HEK293 (cell line): ENCODE measurements around the gene EIF4E1B.
"Not testable (repeated sequence)": the region's sequence is repeated elsewhere in the genome, so short reads cannot be mapped to it uniquely, and the experiment has no call there.

ENCODE experiments used
- CTCF ChIA-PET: fragments of 350-600 bp; formaldehyde crosslinking; extraction: SDS; loops from one replicate; lab custom pipeline; 2021; ENCODE audit warnings: antibody characterized with exemption; lab: Yijun Ruan, JAX
- POLR2A ChIA-PET: fragments of 300-600 bp; formaldehyde crosslinking; extraction: SDS; loops from one replicate; lab custom pipeline; 2020; ENCODE audit warnings: antibody characterized with exemption, inconsistent platforms; lab: Yijun Ruan, JAX
- H3K27ac ChIP-seq: fragments of 200-500 bp; sonication (Bioruptor generic); 2 replicates; pipeline ENCODE4 v1.5.1; 2014; ENCODE audit warnings: low read depth, low read length, control low read depth, inconsistent platforms; ENCODE audit errors: extremely low read depth
- H3K36me3 ChIP-seq, 2 experiments: fragments of 200-500 bp in 1 of 2; sonication (Bioruptor generic) in 1 of 2; 1 replicate in 1 of 2; 2 replicates in 1 of 2; pipeline ENCODE4 v1.5.1; 2014 to 2017; ENCODE audit warnings: inconsistent platforms in 2 of 2, low read length in 2 of 2; ENCODE audit not compliant: control insufficient read depth in 2 of 2, insufficient read depth in 1 of 2
- H3K4me1 ChIP-seq: fragments of 200-500 bp; sonication (Bioruptor generic); 2 replicates; pipeline ENCODE4 v1.5.1; 2014; ENCODE audit warnings: mild to moderate bottlenecking, low read length, inconsistent platforms; ENCODE audit not compliant: control insufficient read depth, insufficient read depth
- H3K4me3 ChIP-seq: 2 replicates; pipeline ENCODE4 v1.5.1; 2011; ENCODE audit warnings: low read depth, mild to moderate bottlenecking, control low read depth, low read length, moderate library complexity
- H3K9me3 ChIP-seq: fragments of 200-500 bp; sonication (Bioruptor generic); 2 replicates; pipeline ENCODE4 v1.5.1; 2014; ENCODE audit warnings: low read depth, low read length, inconsistent platforms; ENCODE audit not compliant: control insufficient read depth, insufficient read depth
- BCL6B ChIP-seq: fragments of 450-650 bp; formaldehyde crosslinking; IDR thresholded peaks from 2 replicates; pipeline ENCODE4 v1.5.1; 2017; ENCODE audit warnings: missing biosample characterization, missing genetic modification characterization
- EGR2 ChIP-seq: fragments of 450-650 bp; formaldehyde crosslinking; IDR thresholded peaks from 2 replicates; pipeline ENCODE4 v1.5.1; 2016; ENCODE audit warnings: low read depth, missing biosample characterization, missing genetic modification characterization
- HOXD13 ChIP-seq: sonication (generic); formaldehyde crosslinking; IDR thresholded peaks from 2 replicates; pipeline ENCODE4 v1.8.0; 2022; ENCODE audit warnings: missing genetic modification reagents, borderline replicate concordance
- KLF7 ChIP-seq: fragments of 450-650 bp; formaldehyde crosslinking; IDR thresholded peaks from 2 replicates; pipeline ENCODE4 v1.5.1; 2016; ENCODE audit warnings: missing biosample characterization, missing genetic modification characterization, borderline replicate concordance
- PRDM2 ChIP-seq: fragments of 450-650 bp; formaldehyde crosslinking; IDR thresholded peaks from 2 replicates; pipeline ENCODE4 v1.5.1; 2016; ENCODE audit warnings: missing biosample characterization, missing genetic modification characterization, borderline replicate concordance
- SALL2 ChIP-seq: fragments of 450-650 bp; formaldehyde crosslinking; IDR thresholded peaks from 2 replicates; pipeline ENCODE4 v1.5.0; 2017; ENCODE audit warnings: missing biosample characterization, mild to moderate bottlenecking, missing genetic modification characterization, borderline replicate concordance
- ZFP3 ChIP-seq: fragments of 450-650 bp; formaldehyde crosslinking; IDR thresholded peaks from 2 replicates; pipeline ENCODE4 v1.5.1; 2016; ENCODE audit warnings: low read depth, missing biosample characterization, missing genetic modification characterization
- ZFP41 ChIP-seq: fragments of 450-650 bp; formaldehyde crosslinking; IDR thresholded peaks from 2 replicates; pipeline ENCODE4 v1.5.1; 2016; ENCODE audit warnings: missing biosample characterization, missing genetic modification characterization, borderline replicate concordance
- ZNF10 ChIP-seq: fragments of 450-650 bp; formaldehyde crosslinking; IDR thresholded peaks from 2 replicates; pipeline ENCODE4 v1.5.1; 2017; ENCODE audit warnings: missing biosample characterization, missing genetic modification characterization
- ZNF155 ChIP-seq: fragments of 450-650 bp; formaldehyde crosslinking; IDR thresholded peaks from 2 replicates; pipeline ENCODE4 v1.5.1; 2016; ENCODE audit warnings: missing biosample characterization, missing genetic modification characterization
- ZNF157 ChIP-seq: fragments of 450-650 bp; formaldehyde crosslinking; IDR thresholded peaks from 2 replicates; pipeline ENCODE4 v1.5.1; 2016; ENCODE audit warnings: missing biosample characterization, missing genetic modification characterization
- ZNF2 ChIP-seq: fragments of 450-650 bp; formaldehyde crosslinking; IDR thresholded peaks from 2 replicates; pipeline ENCODE4 v1.5.1; 2016; ENCODE audit warnings: missing biosample characterization, missing genetic modification characterization
- ZNF202 ChIP-seq: fragments of 450-650 bp; formaldehyde crosslinking; IDR thresholded peaks from 2 replicates; pipeline ENCODE4 v1.5.1; 2016; ENCODE audit warnings: missing biosample characterization, missing genetic modification characterization, borderline replicate concordance
- ZNF211 ChIP-seq: fragments of 450-650 bp; formaldehyde crosslinking; IDR thresholded peaks from 2 replicates; pipeline ENCODE4 v1.5.1; 2016; ENCODE audit warnings: low read depth, missing biosample characterization, missing genetic modification characterization
- ZNF302 ChIP-seq: fragments of 450-650 bp; formaldehyde crosslinking; IDR thresholded peaks from 2 replicates; pipeline ENCODE4 v1.5.1; 2016; ENCODE audit warnings: missing biosample characterization, missing genetic modification characterization, low read depth
- ZNF473 ChIP-seq: fragments of 450-650 bp; formaldehyde crosslinking; IDR thresholded peaks from 2 replicates; pipeline ENCODE4 v1.5.1; 2017; ENCODE audit warnings: missing biosample characterization, missing genetic modification characterization
- ZNF514 ChIP-seq: fragments of 450-650 bp; formaldehyde crosslinking; IDR thresholded peaks from 2 replicates; pipeline ENCODE4 v1.5.1; 2016; ENCODE audit warnings: missing biosample characterization, missing genetic modification characterization
- ZNF639 ChIP-seq: fragments of 450-650 bp; formaldehyde crosslinking; IDR thresholded peaks from 2 replicates; pipeline ENCODE4 v1.5.1; 2016; ENCODE audit warnings: missing biosample characterization, missing genetic modification characterization
- ZNF670 ChIP-seq: fragments of 450-650 bp; formaldehyde crosslinking; IDR thresholded peaks from 2 replicates; pipeline ENCODE4 v1.5.1; 2016; ENCODE audit warnings: missing biosample characterization, missing genetic modification characterization, low read depth
- ZNF707 ChIP-seq: fragments of 450-650 bp; formaldehyde crosslinking; IDR thresholded peaks from 2 replicates; pipeline ENCODE4 v1.5.1; 2016; ENCODE audit warnings: missing biosample characterization, missing genetic modification characterization
- ZNF791 ChIP-seq: fragments of 450-650 bp; formaldehyde crosslinking; IDR thresholded peaks from 2 replicates; pipeline ENCODE4 v1.5.1; 2016; ENCODE audit warnings: missing biosample characterization, missing genetic modification characterization
- ZNF843 ChIP-seq: fragments of 450-650 bp; formaldehyde crosslinking; IDR thresholded peaks from 2 replicates; pipeline ENCODE4 v1.5.1; 2016; ENCODE audit warnings: missing biosample characterization, missing genetic modification characterization
- TF ChIP-seq, protein P1 (sequence below): fragments of 450-650 bp; formaldehyde crosslinking; IDR thresholded peaks from 2 replicates; pipeline ENCODE4 v1.5.1; 2016; ENCODE audit warnings: missing biosample characterization, missing genetic modification characterization, low read depth
- TF ChIP-seq, protein P2 (sequence below): fragments of 450-650 bp; IDR thresholded peaks from 2 replicates; pipeline ENCODE4 v1.5.1; 2018; ENCODE audit warnings: missing biosample characterization, missing genetic modification characterization

The EIF4E1B gene

DNA sequence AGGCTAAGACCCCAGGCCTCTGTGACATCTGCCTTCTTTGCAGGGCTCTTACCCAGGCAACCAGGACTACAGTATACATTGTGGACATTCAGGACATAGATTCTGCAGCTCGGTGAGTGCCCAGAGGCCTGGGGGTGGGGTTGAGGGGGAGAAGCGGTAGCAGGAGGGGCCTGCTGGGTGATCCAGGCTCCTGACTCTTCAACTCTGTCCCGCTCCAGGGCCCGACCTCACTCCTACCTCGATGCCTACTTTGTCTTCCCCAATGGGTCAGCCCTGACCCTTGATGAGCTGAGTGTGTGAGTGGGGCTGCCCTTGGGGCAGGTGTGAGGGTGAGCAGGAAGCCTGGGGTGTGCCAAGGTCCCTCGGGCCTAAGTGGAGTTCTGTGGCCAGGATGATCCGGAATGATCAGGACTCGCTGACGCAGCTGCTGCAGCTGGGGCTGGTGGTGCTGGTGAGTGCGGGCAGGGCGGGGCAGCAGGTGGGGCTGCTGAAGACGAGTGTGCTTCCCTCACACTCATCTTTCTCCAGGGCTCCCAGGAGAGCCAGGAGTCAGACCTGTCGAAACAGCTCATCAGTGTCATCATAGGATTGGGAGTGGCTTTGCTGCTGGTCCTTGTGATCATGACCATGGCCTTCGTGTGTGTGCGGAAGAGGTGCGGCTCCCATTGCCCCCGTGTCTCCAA lies 40.3 kb upstream of the EIF4E1B start (continued):
- TF ChIP-seq, protein P1, sequence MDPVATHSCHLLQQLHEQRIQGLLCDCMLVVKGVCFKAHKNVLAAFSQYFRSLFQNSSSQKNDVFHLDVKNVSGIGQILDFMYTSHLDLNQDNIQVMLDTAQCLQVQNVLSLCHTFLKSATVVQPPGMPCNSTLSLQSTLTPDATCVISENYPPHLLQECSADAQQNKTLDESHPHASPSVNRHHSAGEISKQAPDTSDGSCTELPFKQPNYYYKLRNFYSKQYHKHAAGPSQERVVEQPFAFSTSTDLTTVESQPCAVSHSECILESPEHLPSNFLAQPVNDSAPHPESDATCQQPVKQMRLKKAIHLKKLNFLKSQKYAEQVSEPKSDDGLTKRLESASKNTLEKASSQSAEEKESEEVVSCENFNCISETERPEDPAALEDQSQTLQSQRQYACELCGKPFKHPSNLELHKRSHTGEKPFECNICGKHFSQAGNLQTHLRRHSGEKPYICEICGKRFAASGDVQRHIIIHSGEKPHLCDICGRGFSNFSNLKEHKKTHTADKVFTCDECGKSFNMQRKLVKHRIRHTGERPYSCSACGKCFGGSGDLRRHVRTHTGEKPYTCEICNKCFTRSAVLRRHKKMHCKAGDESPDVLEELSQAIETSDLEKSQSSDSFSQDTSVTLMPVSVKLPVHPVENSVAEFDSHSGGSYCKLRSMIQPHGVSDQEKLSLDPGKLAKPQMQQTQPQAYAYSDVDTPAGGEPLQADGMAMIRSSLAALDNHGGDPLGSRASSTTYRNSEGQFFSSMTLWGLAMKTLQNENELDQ = no peak
- TF ChIP-seq ZNF473 (tag by site-specific recombination) (no peak), ZNF302 (no peak), ZFP3 (no peak), ZNF514 (tag by site-specific recombination) (no peak), ZNF843 (tag by site-specific recombination) (no peak), KLF7 (tag by site-specific recombination) (no peak), PRDM2 (tag by site-specific recombination) (no peak), ZNF639 (no peak), EGR2 (tag by site-specific recombination) (no peak)

DNA sequence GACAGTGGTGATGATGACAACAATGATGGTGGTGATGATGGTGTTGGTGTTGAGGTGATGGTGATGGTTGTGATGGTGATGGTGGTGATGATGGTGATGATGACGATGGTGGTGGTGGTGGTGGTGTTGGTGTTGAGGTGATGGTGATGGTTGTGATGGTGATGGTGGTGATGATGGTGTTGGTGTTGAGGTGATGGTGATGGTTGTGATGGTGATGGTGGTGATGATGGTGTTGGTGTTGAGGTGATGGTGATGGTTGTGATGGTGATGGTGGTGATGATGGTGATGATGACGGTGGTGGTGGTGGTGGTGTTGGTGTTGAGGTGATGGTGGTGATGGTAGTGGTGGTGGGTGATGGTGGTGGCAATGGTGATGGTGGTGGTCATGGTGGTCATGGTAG lies 38.8 kb upstream of the EIF4E1B start:
- H3K4me1 ChIP-seq, H3K36me3 ChIP-seq, H3K9me3 ChIP-seq, H3K27ac ChIP-seq, H3K4me3 ChIP-seq, POLR2A ChIA-PET, CTCF ChIA-PET: not testable (repeated sequence)
- TF ChIP-seq ZNF157 (tag by site-specific recombination) = peak; percentile 63
- peak; percentile 98 for TF ChIP-seq ZNF202 (tag by site-specific recombination)
- TF ChIP-seq ZNF155 = peak; percentile 99
- TF ChIP-seq HOXD13 = peak; percentile 19; the same call in 1 of the 2 replicates
- TF ChIP-seq ZNF707 (tag by site-specific recombination) = peak; percentile 85
- peak; percentile 87; the same call in 1 of the 2 replicates for TF ChIP-seq ZNF791 (tag by site-specific recombination)
- TF ChIP-seq ZNF302 = peak; percentile 93; the same call in 1 of the 2 replicates
- TF ChIP-seq BCL6B (tag by site-specific recombination) = peak; percentile 57; the same call in 1 of the 2 replicates
- TF ChIP-seq SALL2 (tag by site-specific recombination) = peak; percentile 72; the same call in 1 of the 2 replicates
- TF ChIP-seq ZNF670 = peak; percentile 97; the same call in 1 of the 2 replicates
- 0 out of 2 replicates have a peak, but pooled peaks have one; percentile 73 for TF ChIP-seq ZNF2 (tag by site-specific recombination)
- TF ChIP-seq ZFP41 = peak; percentile 86; the same call in 1 of the 2 replicates
- TF ChIP-seq ZNF10 (tag by site-specific recombination) = peak; percentile 65; the same call in 1 of the 2 replicates
- TF ChIP-seq ZNF514 (tag by site-specific recombination) = peak; percentile 93; the same call in 1 of the 2 replicates
- TF ChIP-seq, protein P2, sequence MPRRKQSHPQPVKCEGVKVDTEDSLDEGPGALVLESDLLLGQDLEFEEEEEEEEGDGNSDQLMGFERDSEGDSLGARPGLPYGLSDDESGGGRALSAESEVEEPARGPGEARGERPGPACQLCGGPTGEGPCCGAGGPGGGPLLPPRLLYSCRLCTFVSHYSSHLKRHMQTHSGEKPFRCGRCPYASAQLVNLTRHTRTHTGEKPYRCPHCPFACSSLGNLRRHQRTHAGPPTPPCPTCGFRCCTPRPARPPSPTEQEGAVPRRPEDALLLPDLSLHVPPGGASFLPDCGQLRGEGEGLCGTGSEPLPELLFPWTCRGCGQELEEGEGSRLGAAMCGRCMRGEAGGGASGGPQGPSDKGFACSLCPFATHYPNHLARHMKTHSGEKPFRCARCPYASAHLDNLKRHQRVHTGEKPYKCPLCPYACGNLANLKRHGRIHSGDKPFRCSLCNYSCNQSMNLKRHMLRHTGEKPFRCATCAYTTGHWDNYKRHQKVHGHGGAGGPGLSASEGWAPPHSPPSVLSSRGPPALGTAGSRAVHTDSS (tag by site-specific recombination) = peak; percentile 96
- TF ChIP-seq ZNF211 (tag by site-specific recombination) = 0 out of 2 replicates have a peak, but pooled peaks have one; percentile 63
